ENCODE results near the gene CA5A. TPM values are rescaled to one million over a fixed set of nuclear protein-coding genes. Genes with fewer than 3 reads are reported as not detected.
"Not testable (repeated sequence)": the region's sequence is repeated elsewhere in the genome, so short reads cannot be mapped to it uniquely, and the experiment has no call there.

The CA5A gene
- total and polyA plus RNA-seq, 2 experiments from 2014 or later, result 1.0 to 1.9 TPM

- H3K9me2 ChIP-seq (replicated peaks; ENCODE audit: insufficient read depth), result no peaks in the 10 kb centered on the region
- H3K27me3 ChIP-seq, result no peaks in the 10 kb centered on the region
- DNase-seq (ENCODE audit: low spot score), result no peak
- H3K4me3 ChIP-seq, result no peak overlapping the region
- H3K9me3 ChIP-seq (ENCODE audit: low read depth), result no peaks in the 10 kb centered on the region
- WGBS (ENCODE audit: low lambda C conversion rate, missing lambda C conversion rate), result 61% methylated on average over 5 of the region's 5 CpGs
- no peak overlapping the region for H3K27ac ChIP-seq
- no peaks in the 10 kb centered on the region for H3K79me2 ChIP-seq
- peaks cover 3% of the 10 kb centered on the region for H3K4me1 ChIP-seq (ENCODE audit: insufficient read depth)
- H2AFZ ChIP-seq, result no peak overlapping the region
- TF ChIP-seq EZH2 (IDR thresholded peaks at IDR 0.05; ENCODE audit: borderline replicate concordance), result no peak
- TF ChIP-seq EZH2phosphoT487 (IDR thresholded peaks at IDR 0.05; ENCODE audit: low read depth, severe bottlenecking, unreplicated experiment), result no peak
- no peak for TF ChIP-seq CTCF (IDR thresholded peaks at IDR 0.05; ENCODE audit: poor library complexity)
- H4K20me1 ChIP-seq (ENCODE audit: insufficient read depth, poor library complexity, severe bottlenecking), result no peaks in the 10 kb centered on the region
- no peak overlapping the region for H3K4me2 ChIP-seq
- H3K36me3 ChIP-seq (replicated peaks; ENCODE audit: insufficient read depth, low read depth), result no peaks in the 10 kb centered on the region
Measured at GRCh38 chr16:87878704-87879103, 57.6 kb downstream of the CA5A start.

GRCh38 chr16:87877942-87878507 lies 58.3 kb downstream of the CA5A start:
- Histone ChIP-seq H3K79me2 (no peaks in the 10 kb centered on the region), H3K4me3 (no peak overlapping the region), H2AFZ (no peak overlapping the region), H4K20me1 (ENCODE audit: insufficient read depth, poor library complexity, severe bottlenecking) (no peaks in the 10 kb centered on the region), H3K27ac (no peak overlapping the region), H3K9me3 (ENCODE audit: low read depth) (no peaks in the 10 kb centered on the region), H3K36me3 (replicated peaks; ENCODE audit: insufficient read depth, low read depth) (no peaks in the 10 kb centered on the region), H3K4me1 (ENCODE audit: insufficient read depth) (peaks cover 3% of the 10 kb centered on the region), H3K4me2 (no peak overlapping the region), H3K27me3 (no peaks in the 10 kb centered on the region), H3K9me2 (replicated peaks; ENCODE audit: insufficient read depth) (no peaks in the 10 kb centered on the region)
- WGBS (ENCODE audit: low lambda C conversion rate, missing lambda C conversion rate), result 87% methylated on average over 19 of the region's 19 CpGs
- no peak for DNase-seq (ENCODE audit: low spot score)
- TF ChIP-seq EZH2phosphoT487 (IDR thresholded peaks at IDR 0.05; ENCODE audit: low read depth, severe bottlenecking, unreplicated experiment), result no peak
- TF ChIP-seq CTCF (IDR thresholded peaks at IDR 0.05; ENCODE audit: poor library complexity), result no peak
- TF ChIP-seq EZH2 (IDR thresholded peaks at IDR 0.05; ENCODE audit: borderline replicate concordance), result no peak

- DNase-seq (ENCODE audit: low spot score), result no peak
- Histone ChIP-seq H3K79me2 (no peaks in the 10 kb centered on the region), H3K9me3 (ENCODE audit: low read depth) (no peaks in the 10 kb centered on the region), H3K4me3 (no peak overlapping the region), H3K27me3 (no peaks in the 10 kb centered on the region), H2AFZ (no peak overlapping the region), H3K27ac (no peak overlapping the region), H3K36me3 (replicated peaks; ENCODE audit: insufficient read depth, low read depth) (no peaks in the 10 kb centered on the region), H4K20me1 (ENCODE audit: insufficient read depth, poor library complexity, severe bottlenecking) (no peaks in the 10 kb centered on the region), H3K4me1 (ENCODE audit: insufficient read depth) (peaks cover 21% of the 10 kb centered on the region), H3K4me2 (no peak overlapping the region), H3K9me2 (replicated peaks; ENCODE audit: insufficient read depth) (no peaks in the 10 kb centered on the region)
- WGBS (ENCODE audit: low lambda C conversion rate, missing lambda C conversion rate), result 38% methylated on average over 24 of the region's 24 CpGs
- TF ChIP-seq EZH2 (IDR thresholded peaks at IDR 0.05; ENCODE audit: borderline replicate concordance) (no peak), EZH2phosphoT487 (IDR thresholded peaks at IDR 0.05; ENCODE audit: low read depth, severe bottlenecking, unreplicated experiment) (no peak), CTCF (IDR thresholded peaks at IDR 0.05; ENCODE audit: poor library complexity) (no peak)
Measured at GRCh38 chr16:87874639-87875427, 61.5 kb downstream of the CA5A start.

- not testable (repeated sequence) for H3K36me3 ChIP-seq (replicated peaks; ENCODE audit: insufficient read depth, low read depth); H4K20me1 ChIP-seq (ENCODE audit: insufficient read depth, poor library complexity, severe bottlenecking); H3K9me3 ChIP-seq (ENCODE audit: low read depth); H3K4me3 ChIP-seq; H3K27me3 ChIP-seq; H2AFZ ChIP-seq; H3K9me2 ChIP-seq (replicated peaks; ENCODE audit: insufficient read depth)
- Histone ChIP-seq H3K79me2 (peaks cover 21% of the 10 kb centered on the region), H3K27ac (peak overlapping the region; percentile 95), H3K4me2 (peak overlapping the region; percentile 37), H3K4me1 (ENCODE audit: insufficient read depth) (peaks cover 24% of the 10 kb centered on the region)
- WGBS (ENCODE audit: low lambda C conversion rate, missing lambda C conversion rate), result 26% methylated on average over 24 of the region's 24 CpGs
- DNase-seq (ENCODE audit: low spot score), result peak; percentile 85
Measured at GRCh38 chr16:87870418-87871291, 65.7 kb downstream of the CA5A start.

- not testable (repeated sequence) for DNase-seq (ENCODE audit: low spot score); H4K20me1 ChIP-seq (ENCODE audit: insufficient read depth, poor library complexity, severe bottlenecking); H2AFZ ChIP-seq; H3K27me3 ChIP-seq; H3K36me3 ChIP-seq (replicated peaks; ENCODE audit: insufficient read depth, low read depth); H3K9me3 ChIP-seq (ENCODE audit: low read depth); H3K9me2 ChIP-seq (replicated peaks; ENCODE audit: insufficient read depth); H3K4me3 ChIP-seq
- Histone ChIP-seq H3K4me1 (ENCODE audit: insufficient read depth) (peaks cover 26% of the 10 kb centered on the region), H3K27ac (peak overlapping the region; percentile 95), H3K4me2 (peak overlapping the region; percentile 5), H3K79me2 (peaks cover 28% of the 10 kb centered on the region)
- 62% methylated on average over 13 of the region's 18 CpGs for WGBS (ENCODE audit: low lambda C conversion rate, missing lambda C conversion rate)
Measured at GRCh38 chr16:87869879-87870417, 66.4 kb downstream of the CA5A start.
